NOMO-1 treated with dmso at 0.1 percent for 144 hours (cell line): ENCODE data around the gene TOP2B.
A peak's percentile ranks its signal among the peaks of the same experiment; 100 is the strongest.

Source experiments
- DNase-seq: peaks from one replicate; lab custom pipeline; 2025; ENCODE audit not compliant: unreplicated experiment; lab: John Stamatoyannopoulos, UW

The TOP2B gene

GRCh38 chr3:25664812-25665314 lies at the start of gene TOP2B:
TSS of gene TOP2B (minus strand) at chr3:25664907. CDS start at chr3:25664297, 610 bp downstream.
- peak; percentile 96 for DNase-seq

- no peak for DNase-seq
Observed at GRCh38 chr3:25713341-25713985, 48.8 kb upstream of the TOP2B start.

GRCh38 chr3:25711090-25711489 lies 46.4 kb upstream of the TOP2B start:
- no peak for DNase-seq

GRCh38 chr3:25708036-25708435 lies 43.3 kb upstream of the TOP2B start:
- no peak for DNase-seq

- DNase-seq: no peak
Observed at GRCh38 chr3:25707268-25707926, 42.7 kb upstream of the TOP2B start.

GRCh38 chr3:25706213-25706612 lies 41.5 kb upstream of the TOP2B start:
- DNase-seq: no peak

- DNase-seq: peak; percentile 11
Observed at GRCh38 chr3:25697553-25697952, 32.8 kb upstream of the TOP2B start.

GRCh38 chr3:25695731-25696420 lies 31.2 kb upstream of the TOP2B start:
- DNase-seq: peak; percentile 71

- no peak for DNase-seq
Observed at GRCh38 chr3:25693238-25693637, 28.5 kb upstream of the TOP2B start.

GRCh38 chr3:25692341-25692740 lies 27.6 kb upstream of the TOP2B start:
- no peak for DNase-seq

GRCh38 chr3:25690768-25691533 lies 26.2 kb upstream of the TOP2B start:
- no peak for DNase-seq

GRCh38 chr3:25689226-25689625 lies 24.5 kb upstream of the TOP2B start:
- no peak for DNase-seq

- no peak for DNase-seq
Observed at GRCh38 chr3:25687742-25688141, 23.0 kb upstream of the TOP2B start.

GRCh38 chr3:25686766-25687165 lies 22.1 kb upstream of the TOP2B start:
- DNase-seq: no peak

GRCh38 chr3:25683882-25684281 lies 19.2 kb upstream of the TOP2B start:
- DNase-seq: no peak

GRCh38 chr3:25683410-25683809 lies 18.7 kb upstream of the TOP2B start:
- DNase-seq: no peak

- DNase-seq: no peak
Observed at GRCh38 chr3:25679642-25680302, 15.1 kb upstream of the TOP2B start.

- DNase-seq: no peak
Observed at GRCh38 chr3:25679166-25679565, 14.5 kb upstream of the TOP2B start.

- DNase-seq: no peak
Observed at GRCh38 chr3:25678581-25678980, 13.9 kb upstream of the TOP2B start.

- no peak for DNase-seq
Observed at GRCh38 chr3:25677121-25677520, 12.4 kb upstream of the TOP2B start.

GRCh38 chr3:25674670-25675069 lies 10.0 kb upstream of the TOP2B start:
- no peak for DNase-seq
